CD4-positive, alpha-beta T cell (primary cell): ENCODE measurements around the gene KRTAP10-11. TPM values are rescaled to one million over a fixed set of nuclear protein-coding genes. Genes with fewer than 3 reads are reported as not detected.

Experiments
- ATAC-seq: fragments of 200-7000 bp; cut with Tn5 transposase; one replicate; pipeline ENCODE4 v1.10.0; 2022; ENCODE audit warnings: mild to moderate bottlenecking; ENCODE audit not compliant: poor library complexity
- CTCF ChIA-PET: fragments of 350-600 bp; sonication (Branson Sonifier 250); formaldehyde crosslinking; loops from one replicate; lab custom pipeline; 2021; ENCODE audit warnings: antibody characterized with exemption, inconsistent platforms; lab: Charles Lee
- POLR2A ChIA-PET: fragments of 350-600 bp; sonication (Branson Sonifier 250); formaldehyde crosslinking; loops from one replicate; lab custom pipeline; 2021; ENCODE audit warnings: antibody characterized with exemption, inconsistent platforms; lab: Charles Lee
- DNase-seq, 14 experiments: peaks; one replicate each; pipeline ENCODE4 v3.0.0-alpha.2; 2013 to 2020; ENCODE audit warnings: mixed read lengths in 2 of 14
- H3K27ac ChIP-seq, 2 donors: one replicate each; pipeline versions ENCODE4 v1.5.1 to v1.7.0; 2013; ENCODE audit warnings: low read length in 2 of 2, low read depth in 1 of 2, mild to moderate bottlenecking in 1 of 2
- H3K27me3 ChIP-seq, 2 experiments: 1 replicate in 1 of 2; 2 replicates in 1 of 2; pipeline versions ENCODE4 v1.6.1 to v1.7.0; 2013; ENCODE audit warnings: low read length in 2 of 2, control low read depth in 1 of 2, mild to moderate bottlenecking in 1 of 2, moderate library complexity in 1 of 2; ENCODE audit not compliant: insufficient read depth in 2 of 2, control insufficient read depth in 1 of 2
- H3K36me3 ChIP-seq: one replicate; pipeline ENCODE4 v1.6.1; 2013; ENCODE audit warnings: low read length, control low read depth; ENCODE audit not compliant: insufficient read depth
- H3K4me1 ChIP-seq: one replicate; pipeline ENCODE4 v1.6.1; 2013; ENCODE audit warnings: low read length, control low read depth; ENCODE audit not compliant: insufficient read depth
- H3K4me3 ChIP-seq: one replicate; pipeline ENCODE4 v1.5.1; 2013; ENCODE audit warnings: mild to moderate bottlenecking, low read length, moderate library complexity
- H3K9me3 ChIP-seq, 2 experiments: 1 replicate in 1 of 2; 2 replicates in 1 of 2; pipeline versions ENCODE4 v1.6.1 to v1.7.0; 2013; ENCODE audit warnings: low read length in 2 of 2, mild to moderate bottlenecking in 2 of 2, control low read depth in 1 of 2, moderate library complexity in 1 of 2; ENCODE audit not compliant: control insufficient read depth in 1 of 2, insufficient read depth in 1 of 2
- H3K27ac Mint-ChIP-seq: one replicate; pipeline ENCODE4 v1.8.0; 2020; ENCODE audit warnings: mixed read lengths
- H3K27me3 Mint-ChIP-seq: one replicate; pipeline ENCODE4 v1.8.0; 2021; ENCODE audit warnings: mixed read lengths
- H3K36me3 Mint-ChIP-seq: one replicate; pipeline ENCODE4 v1.8.0; 2021; ENCODE audit warnings: low read depth, mixed read lengths
- H3K4me1 Mint-ChIP-seq: one replicate; pipeline ENCODE4 v1.8.0; 2021; ENCODE audit warnings: low read depth, mixed read lengths
- H3K4me3 Mint-ChIP-seq: one replicate; pipeline ENCODE4 v1.8.0; 2020; ENCODE audit warnings: mild to moderate bottlenecking, mixed read lengths
- H3K9me3 Mint-ChIP-seq: one replicate; pipeline ENCODE4 v1.8.0; 2020; ENCODE audit warnings: mixed read lengths
- CTCF ChIP-seq: fragments of 200-600 bp; IDR thresholded peaks from one replicate; pipeline ENCODE4 v1.8.0; 2022; ENCODE audit warnings: antibody characterized with exemption, mild to moderate bottlenecking
- intact Hi-C, 2 experiments: fragments of 100-400 bp; cut with DNase I in 1 of 2; cut with micrococcal nuclease in 1 of 2; formaldehyde crosslinking; loops; one replicate each; pipeline versions ENCODE4 v1.15.1 to v1.9.0; 2023 to 2025; cut with DNase I, micrococcal nuclease
- total RNA-seq, 174 experiments: library from RNA in 2 of 174; stranded (reverse) in 2 of 174; gene quantifications; one replicate each; pipeline ENCODE4 v1.2.3 and lab custom pipeline; 2021 to 2026

Gene KRTAP10-11
- total RNA-seq, 2 experiments from 2014 or later = not detected

GRCh38 chr21:44695184-44695583 lies 49.0 kb downstream of the KRTAP10-11 start:
- intact Hi-C loops = no loop called here
- ChIA-PET POLR2A (interaction anchor here (1.0 kb wide), 1 partner anchor 38 kb away, joined by 4 read pairs; the partner anchor contains the start of gene KRTAP12-3), CTCF (no interaction called here)
- DNase-seq (no peak), ATAC-seq (no peak)
- H3K27me3 Mint-ChIP-seq = peaks cover 55% of the 10 kb centered on the region
- H3K27ac ChIP-seq = no peak overlapping the region
- H3K36me3 Mint-ChIP-seq = no peaks in the 10 kb centered on the region
- peaks cover 5% of the 10 kb centered on the region for H3K9me3 Mint-ChIP-seq
- H3K9me3 ChIP-seq = peaks cover 11% of the 10 kb centered on the region in 2 experiments
- H3K27ac Mint-ChIP-seq = no peak overlapping the region
- peaks cover 20 to 30% of the 10 kb centered on the region in 2 experiments for H3K27me3 ChIP-seq
- H3K4me3 ChIP-seq = no peak overlapping the region
- no peak overlapping the region for H3K4me3 Mint-ChIP-seq
- peaks cover 19% of the 10 kb centered on the region for H3K4me1 Mint-ChIP-seq
- H3K36me3 ChIP-seq = no peaks in the 10 kb centered on the region
- peaks cover 5% of the 10 kb centered on the region for H3K4me1 ChIP-seq
- TF ChIP-seq CTCF = no peak

DNA sequence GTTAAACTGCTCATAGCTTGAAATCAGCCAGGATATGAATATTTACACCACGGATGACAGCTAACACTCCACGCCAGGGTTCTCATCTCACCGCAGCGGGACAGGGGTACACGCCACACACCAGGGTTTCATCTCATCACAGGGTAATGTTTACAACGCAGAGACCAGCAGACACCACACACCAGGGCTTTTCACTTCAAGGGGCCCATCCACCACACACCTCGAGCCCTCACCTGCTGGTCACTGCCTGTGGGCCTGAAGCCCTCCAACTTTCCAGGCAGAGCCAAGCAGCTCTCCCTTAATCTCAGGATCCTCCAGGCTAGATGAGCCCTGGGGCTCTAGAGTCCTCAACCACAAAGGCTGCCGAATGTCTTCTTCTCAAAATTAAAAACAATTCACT lies 49.4 kb downstream of the KRTAP10-11 start:
- ChIA-PET CTCF (no interaction called here), POLR2A (no interaction called here)
- no peak overlapping the region for H3K27ac ChIP-seq
- intact Hi-C loops = no loop called here
- ATAC-seq (no peak), DNase-seq (no peak)
- H3K27ac Mint-ChIP-seq = no peak overlapping the region
- H3K4me1 Mint-ChIP-seq = peaks cover 19% of the 10 kb centered on the region
- H3K9me3 ChIP-seq = peaks cover 11% of the 10 kb centered on the region in 2 experiments
- TF ChIP-seq CTCF = no peak
- H3K9me3 Mint-ChIP-seq = peaks cover 5% of the 10 kb centered on the region
- H3K27me3 ChIP-seq = peaks cover 24 to 35% of the 10 kb centered on the region in 2 experiments
- H3K36me3 ChIP-seq = no peaks in the 10 kb centered on the region
- peaks cover 5% of the 10 kb centered on the region for H3K4me1 ChIP-seq
- H3K27me3 Mint-ChIP-seq = peaks cover 57% of the 10 kb centered on the region
- H3K4me3 Mint-ChIP-seq = no peak overlapping the region
- H3K4me3 ChIP-seq = no peak overlapping the region
- no peaks in the 10 kb centered on the region for H3K36me3 Mint-ChIP-seq

GRCh38 chr21:44696572-44696971 lies 50.4 kb downstream of the KRTAP10-11 start:
- Mint-ChIP-seq H3K9me3 (peaks cover 5% of the 10 kb centered on the region), H3K36me3 (no peaks in the 10 kb centered on the region), H3K27ac (no peak overlapping the region), H3K4me1 (peaks cover 11% of the 10 kb centered on the region), H3K4me3 (no peak overlapping the region), H3K27me3 (peaks cover 60% of the 10 kb centered on the region)
- no peak overlapping the region for H3K4me3 ChIP-seq
- CTCF ChIA-PET = no interaction called here
- peaks cover 5% of the 10 kb centered on the region for H3K4me1 ChIP-seq
- H3K9me3 ChIP-seq = peaks cover 11% of the 10 kb centered on the region in 2 experiments
- peaks cover 34 to 44% of the 10 kb centered on the region in 2 experiments for H3K27me3 ChIP-seq
- H3K27ac ChIP-seq = no peak overlapping the region
- H3K36me3 ChIP-seq = no peaks in the 10 kb centered on the region
- TF ChIP-seq CTCF = no peak
- POLR2A ChIA-PET = interaction anchor here (0.6 kb wide), 1 partner anchor 83 kb away, joined by 3 read pairs; no protein-coding TSS in a partner anchor
- no peak for ATAC-seq
- no peak for DNase-seq
- intact Hi-C loops = no loop called here

Other genes with a start within 250 kb of the KRTAP10-11 start
- under 1 TPM; 0.55 to 0.61 TPM for gene LRRC3, start 190.9 kb upstream of the KRTAP10-11 start, total RNA-seq
- gene KRTAP10-1, start 106.2 kb upstream of the KRTAP10-11 start, total RNA-seq = not detected
- not detected for gene KRTAP10-2, start 94.9 kb upstream of the KRTAP10-11 start, total RNA-seq
- gene KRTAP10-3, start 87.6 kb upstream of the KRTAP10-11 start, total RNA-seq = not detected
- gene KRTAP10-4, start 72.7 kb upstream of the KRTAP10-11 start, total RNA-seq = not detected
- not detected for gene KRTAP10-5, start 65.8 kb upstream of the KRTAP10-11 start, total RNA-seq
- gene KRTAP10-6, start 53.9 kb upstream of the KRTAP10-11 start, total RNA-seq = not detected
- gene KRTAP10-7, start 45.8 kb upstream of the KRTAP10-11 start, total RNA-seq = not detected
- not detected for gene KRTAP10-8, start 34.3 kb upstream of the KRTAP10-11 start, total RNA-seq
- not detected for gene KRTAP10-9, start 19.3 kb upstream of the KRTAP10-11 start, total RNA-seq
- not detected for gene KRTAP10-10, start 9.1 kb upstream of the KRTAP10-11 start, total RNA-seq
- not detected for gene KRTAP12-4, start 8.2 kb downstream of the KRTAP10-11 start, total RNA-seq
- gene KRTAP12-3, start 11.5 kb downstream of the KRTAP10-11 start, total RNA-seq = not detected
- gene KRTAP12-2, start 20.5 kb downstream of the KRTAP10-11 start, total RNA-seq = not detected
- gene KRTAP12-1, start 35.7 kb downstream of the KRTAP10-11 start, total RNA-seq = not detected
- not detected for gene KRTAP10-12, start 50.8 kb downstream of the KRTAP10-11 start, total RNA-seq
- gene TSPEAR, start 65.2 kb downstream of the KRTAP10-11 start, total RNA-seq = not detected
- gene UBE2G2, start 155.4 kb downstream of the KRTAP10-11 start, total RNA-seq = 10 to 100 TPM; 89.9 to 96.8 TPM
- 10 to 100 TPM; 82.8 to 91.2 TPM for gene SUMO3, start 171.6 kb downstream of the KRTAP10-11 start, total RNA-seq
- gene PTTG1IP, start 227.3 kb downstream of the KRTAP10-11 start, total RNA-seq = 10 to 100 TPM; 99.0 to 99.5 TPM